HG02623 (cell line): ENCODE data around the gene LIPC.

Experiments
- ATAC-seq: cut with Tn5 transposase; IDR thresholded peaks from one replicate; pipeline ENCODE4 v1.9.1; 2021; ENCODE audit warnings: moderate library complexity; ENCODE audit not compliant: unreplicated experiment

The LIPC gene

GRCh38 chr15:58453931-58454793 lies 22.4 kb downstream of the LIPC start:
- peak; percentile 55 for ATAC-seq

DNA sequence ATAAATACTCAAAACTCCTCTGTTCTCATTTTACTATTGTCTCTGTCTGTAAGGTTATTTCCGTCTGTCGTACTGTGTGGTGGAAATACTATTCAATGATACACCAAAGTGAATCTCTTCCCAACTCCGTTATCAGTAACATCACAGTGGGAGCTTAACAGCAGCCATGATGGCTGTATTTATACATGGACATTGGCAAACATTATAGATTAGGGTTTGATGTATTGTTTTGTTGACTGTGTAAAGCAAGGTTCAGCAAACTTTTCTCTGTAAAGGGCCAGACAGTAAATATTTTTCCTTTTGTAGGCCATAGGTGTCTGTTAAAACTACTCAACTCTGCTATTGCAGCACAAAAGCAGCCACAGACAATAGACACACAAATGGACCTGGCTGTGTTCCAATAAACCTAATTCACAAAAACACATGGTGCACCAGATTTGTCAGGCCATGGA lies 23.2 kb downstream of the LIPC start:
- ATAC-seq = no peak

GRCh38 chr15:58457466-58457965 lies 25.7 kb downstream of the LIPC start:
- peak; percentile 40 for ATAC-seq

DNA sequence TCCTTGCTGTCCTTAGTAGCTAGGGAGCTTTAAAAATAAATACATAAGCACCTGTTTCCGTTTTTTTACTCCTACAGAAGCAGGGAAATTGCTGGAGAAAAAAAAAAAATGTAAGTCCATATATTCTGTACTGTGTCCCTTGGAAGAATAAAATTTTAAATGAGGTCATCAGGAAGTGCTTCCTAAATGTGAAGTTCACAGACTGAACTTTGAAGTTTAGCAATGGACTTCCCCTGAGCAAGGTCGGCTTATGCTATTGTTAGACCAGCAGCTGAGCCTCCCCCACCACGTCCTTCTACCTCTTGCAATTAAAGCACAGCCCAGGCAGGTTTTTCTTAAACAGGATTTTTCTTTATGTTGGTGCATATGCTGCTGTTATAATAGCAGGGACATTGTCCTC lies 26.3 kb downstream of the LIPC start:
- ATAC-seq = no peak

DNA sequence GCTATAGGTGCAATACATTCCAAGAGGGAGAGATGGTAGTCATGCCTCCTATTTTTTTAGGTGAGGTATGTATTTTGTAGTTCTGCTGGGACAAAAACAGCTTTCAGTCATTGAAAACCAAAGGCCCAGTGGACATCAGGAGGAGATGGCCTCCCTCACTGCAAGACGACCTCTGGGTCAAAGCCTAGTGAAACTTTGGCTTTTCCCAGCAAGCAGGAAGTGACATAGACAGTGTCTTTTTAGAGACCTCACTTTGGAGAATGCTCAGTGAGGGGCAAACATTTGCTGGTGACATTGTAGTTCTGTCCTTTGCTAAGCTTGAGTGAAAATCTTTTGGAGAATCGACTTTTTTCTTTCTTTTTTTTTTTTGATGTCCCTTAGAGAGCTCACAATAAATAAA lies 27.3 kb downstream of the LIPC start:
- no peak for ATAC-seq

- no peak for ATAC-seq
Observed at GRCh38 chr15:58459560-58459959, 27.8 kb downstream of the LIPC start.

DNA sequence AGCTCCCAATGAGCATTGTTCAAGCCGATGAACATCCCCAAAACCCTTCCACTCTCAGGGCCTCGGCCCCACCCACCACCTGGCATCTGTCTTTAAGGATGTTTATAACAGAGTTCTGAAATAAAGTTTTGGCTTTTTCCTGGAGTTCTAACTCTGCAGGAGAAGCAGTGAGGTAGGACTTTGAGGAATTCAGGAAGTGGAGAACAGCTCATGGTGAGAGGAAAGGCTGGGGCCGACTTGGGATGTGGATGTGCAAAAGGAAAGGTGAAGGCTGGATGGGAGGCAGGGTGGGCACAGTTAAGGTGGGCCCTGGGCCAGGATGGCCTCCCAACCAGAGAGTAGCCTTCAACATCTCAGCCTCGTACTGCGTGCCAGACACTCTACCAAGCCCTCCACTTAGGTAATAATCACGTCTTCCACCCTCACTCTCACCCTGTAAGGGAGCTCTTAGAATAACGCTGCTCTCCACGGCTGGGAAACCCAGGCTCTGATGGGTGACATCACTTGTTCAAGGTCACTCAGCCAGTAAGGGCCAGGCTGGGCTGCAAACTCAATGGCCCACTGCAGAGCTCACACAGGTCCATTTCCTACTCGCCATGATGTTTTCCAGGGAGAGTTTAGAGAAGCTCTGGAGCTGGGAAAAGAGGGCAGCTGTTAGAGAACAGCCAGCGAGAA lies 28.5 kb downstream of the LIPC start:
- ATAC-seq = no peak

GRCh38 chr15:58460872-58461271 lies 29.1 kb downstream of the LIPC start:
- ATAC-seq = no peak

- ATAC-seq = no peak
Observed at GRCh38 chr15:58462547-58462946, 30.8 kb downstream of the LIPC start.

DNA sequence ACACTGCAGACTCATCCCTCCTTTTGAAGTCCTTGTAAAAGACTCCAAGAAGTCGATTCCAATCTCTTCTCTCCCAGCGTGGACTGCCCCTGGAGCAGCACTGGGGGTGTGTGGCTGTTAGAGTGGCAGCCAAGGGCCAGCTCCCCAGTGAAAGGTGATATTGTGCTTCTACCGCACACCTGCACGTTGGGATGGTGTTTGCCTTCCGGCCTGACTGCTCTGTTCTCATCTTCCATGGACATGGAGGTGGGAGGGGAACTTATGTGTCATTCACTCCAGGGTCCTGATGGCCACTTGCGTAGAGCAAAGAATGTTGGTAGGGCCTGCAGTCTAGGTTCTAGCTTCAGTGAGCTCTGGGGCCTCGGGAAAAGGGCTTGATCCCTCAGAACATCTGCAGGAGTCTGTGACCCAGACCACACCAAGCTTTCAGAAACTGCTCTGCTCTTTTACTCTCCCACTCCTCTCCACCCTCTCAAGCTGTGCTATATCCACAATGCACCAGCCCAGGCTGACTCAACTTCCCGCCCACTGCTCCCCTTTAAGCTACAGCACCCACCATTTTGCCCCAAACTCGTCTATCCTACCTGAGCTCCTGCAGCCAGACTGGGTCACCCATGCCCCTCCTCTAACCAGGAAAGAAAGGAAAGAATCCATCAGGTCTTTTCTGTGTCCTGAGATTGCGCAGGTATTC lies 31.3 kb downstream of the LIPC start:
- no peak for ATAC-seq

DNA sequence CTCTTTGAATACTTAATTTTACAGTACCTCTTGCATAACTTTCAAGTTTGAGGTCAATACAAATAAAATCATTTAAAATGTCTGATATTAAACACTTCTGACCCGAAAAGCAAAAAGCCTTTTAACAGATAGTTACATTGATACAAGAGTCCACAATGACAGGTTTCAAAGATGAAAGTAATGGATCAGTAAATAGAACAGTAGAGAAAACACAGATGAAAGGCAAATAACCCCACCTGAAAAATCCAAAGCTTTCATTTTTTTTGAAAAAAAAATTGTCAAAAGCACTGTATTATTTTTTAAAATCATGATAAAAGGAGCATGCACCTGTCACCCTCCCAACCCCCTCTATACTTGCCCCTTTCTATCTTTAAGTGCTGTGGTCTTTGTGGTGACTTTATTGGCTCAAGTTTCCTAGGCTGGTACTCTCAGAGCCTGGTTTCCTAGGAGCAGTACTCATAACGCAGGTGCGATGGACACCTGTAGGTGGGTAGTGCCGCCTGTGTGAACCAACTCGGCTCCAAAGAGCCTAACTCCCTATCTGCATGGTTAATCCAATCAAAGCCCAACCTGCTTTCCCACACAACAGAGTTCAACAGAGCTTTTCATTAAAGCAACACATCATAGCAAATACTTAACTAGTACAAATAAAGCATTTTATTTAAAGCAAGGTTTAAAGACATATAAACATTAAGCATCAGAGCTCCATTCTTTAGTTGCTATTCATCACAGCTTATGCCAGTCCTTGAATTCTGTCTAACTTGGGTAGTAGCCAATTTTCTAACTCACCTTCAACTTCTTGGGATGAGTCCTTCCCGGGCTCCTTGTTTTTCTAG lies 32.2 kb downstream of the LIPC start:
- no peak for ATAC-seq

DNA sequence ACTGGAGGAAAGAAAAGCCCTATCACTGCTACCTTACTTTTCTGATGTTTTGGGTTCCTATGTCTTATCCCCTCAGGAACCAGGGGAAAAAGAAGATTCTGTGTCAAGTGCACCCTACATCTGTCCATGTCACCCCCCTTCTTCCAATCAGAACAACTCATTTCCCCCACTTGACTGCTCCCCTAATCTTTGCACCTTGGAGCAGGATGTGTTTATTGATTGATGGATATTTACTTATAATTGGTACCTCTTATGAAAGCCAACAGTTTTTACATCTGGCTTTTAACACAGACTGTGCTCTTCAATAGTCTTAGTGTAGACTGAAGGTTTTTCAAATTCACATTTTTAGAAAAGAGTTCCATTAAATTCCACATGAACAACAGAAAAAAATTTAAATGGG lies 33.3 kb downstream of the LIPC start:
- ATAC-seq = no peak

- no peak for ATAC-seq
Observed at GRCh38 chr15:58465866-58466517, 34.2 kb downstream of the LIPC start.

- ATAC-seq = no peak
Observed at GRCh38 chr15:58466566-58466965, 34.8 kb downstream of the LIPC start.

DNA sequence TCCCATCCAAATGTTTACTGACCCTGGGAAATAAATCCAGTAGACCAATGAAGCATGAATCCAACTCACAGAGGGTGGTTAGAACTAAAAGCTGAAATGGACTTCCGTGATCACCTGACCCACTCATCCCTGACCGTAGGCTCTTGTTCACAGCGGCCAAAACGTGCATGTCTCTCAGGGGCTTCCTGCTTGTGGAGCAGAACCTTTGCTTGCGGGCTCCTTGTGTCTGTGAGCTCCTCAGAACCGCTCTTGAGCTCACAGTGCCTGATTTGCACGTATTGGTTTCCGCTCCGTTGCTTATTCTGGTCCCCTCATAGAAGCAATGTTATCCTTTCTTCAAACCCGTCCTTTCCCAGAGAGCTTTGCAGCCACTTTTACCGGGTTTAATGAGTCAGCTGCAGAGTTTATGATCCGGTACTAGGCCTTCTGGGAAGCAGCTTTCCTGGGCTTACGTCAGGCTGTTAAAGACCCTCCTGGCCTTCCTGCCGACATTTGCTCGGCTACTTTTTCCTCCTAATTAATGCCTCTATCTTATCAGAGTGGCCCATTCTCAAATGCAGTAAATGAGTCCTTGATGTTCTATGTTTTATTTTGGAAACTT lies 35.4 kb downstream of the LIPC start:
- ATAC-seq = no peak

DNA sequence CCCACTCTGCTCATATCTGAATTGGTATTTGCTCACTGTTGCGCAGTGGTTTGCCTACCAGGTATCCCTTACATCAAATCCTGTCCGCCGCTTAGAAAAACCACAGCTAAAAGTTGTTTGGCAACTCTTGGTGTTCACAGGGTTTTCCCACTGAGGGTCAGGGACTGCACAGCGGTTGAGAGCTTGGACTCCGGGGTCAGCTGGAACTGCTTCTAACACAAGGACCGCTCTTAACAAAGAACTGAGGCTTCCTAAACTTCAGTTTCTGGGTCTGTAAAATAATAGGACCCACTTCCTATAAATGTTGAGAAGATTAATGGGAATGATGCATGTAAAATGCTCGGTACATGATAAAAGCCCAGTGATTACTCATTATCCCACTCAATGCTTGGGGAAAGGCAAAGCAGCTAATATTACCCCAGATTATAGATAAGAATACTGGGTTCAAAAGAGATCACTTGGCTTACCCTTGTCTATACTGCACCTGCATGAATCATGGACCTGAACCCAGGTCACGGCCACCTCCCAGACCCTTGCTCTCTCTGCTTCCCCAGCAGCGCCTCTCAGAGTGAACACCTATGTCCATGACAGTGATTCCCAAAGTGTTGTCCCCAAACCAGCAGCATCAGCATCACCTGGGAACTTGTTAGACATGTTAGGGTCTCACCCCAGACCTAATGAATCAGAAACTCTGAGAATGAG lies 36.1 kb downstream of the LIPC start:
- ATAC-seq = no peak

GRCh38 chr15:58469432-58470353 lies 37.9 kb downstream of the LIPC start:
- no peak for ATAC-seq

GRCh38 chr15:58471348-58471747 lies 39.6 kb downstream of the LIPC start:
- ATAC-seq = no peak
